Uterus (tissue), 2 donors: ENCODE data around the gene ERCC5.

ENCODE experiments used
- POLR2A ChIP-seq, 2 donors: fragments of 450-650 bp; IDR thresholded peaks; one replicate each; pipeline ENCODE4 v1.6.1; 2016; ENCODE audit warnings: antibody characterized with exemption in 2 of 2, mild to moderate bottlenecking in 1 of 2, moderate library complexity in 1 of 2
- TF ChIP-seq, protein P1 (sequence below), 4 experiments: fragments of 200-600 bp in 2 of 4; fragments of 450-650 bp in 2 of 4; sonication (generic) in 2 of 4; IDR thresholded peaks; one replicate each; pipeline ENCODE4 v1.5.1; 2016 to 2019; ENCODE audit warnings: antibody characterized with exemption in 4 of 4, mild to moderate bottlenecking in 2 of 4, moderate library complexity in 1 of 4

DNA sequence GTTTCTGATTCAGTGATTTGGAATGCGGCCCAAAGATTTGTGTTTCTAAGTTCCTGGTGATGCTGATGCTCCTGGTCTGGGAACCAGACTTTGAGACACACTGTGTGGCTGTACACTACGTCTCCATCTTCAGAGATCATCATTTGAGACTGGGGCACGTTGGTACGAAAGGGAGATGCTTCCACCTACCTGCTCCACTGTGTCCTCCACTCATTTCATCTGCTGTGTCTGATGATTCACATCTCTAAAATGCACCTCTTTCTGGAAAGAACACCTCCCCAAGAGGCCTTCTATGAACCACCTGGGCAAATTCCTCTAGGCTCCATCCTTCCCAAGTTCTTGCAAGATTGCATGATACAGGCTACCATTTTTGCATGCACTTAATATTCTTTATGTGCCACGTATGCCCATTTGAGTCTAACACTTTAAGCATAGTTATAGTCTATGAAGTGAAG lies 58.6 kb downstream of the ERCC5 start:
- TF ChIP-seq POLR2A (IDR thresholded peaks at IDR 0.05) = no peak
- TF ChIP-seq, protein P1, sequence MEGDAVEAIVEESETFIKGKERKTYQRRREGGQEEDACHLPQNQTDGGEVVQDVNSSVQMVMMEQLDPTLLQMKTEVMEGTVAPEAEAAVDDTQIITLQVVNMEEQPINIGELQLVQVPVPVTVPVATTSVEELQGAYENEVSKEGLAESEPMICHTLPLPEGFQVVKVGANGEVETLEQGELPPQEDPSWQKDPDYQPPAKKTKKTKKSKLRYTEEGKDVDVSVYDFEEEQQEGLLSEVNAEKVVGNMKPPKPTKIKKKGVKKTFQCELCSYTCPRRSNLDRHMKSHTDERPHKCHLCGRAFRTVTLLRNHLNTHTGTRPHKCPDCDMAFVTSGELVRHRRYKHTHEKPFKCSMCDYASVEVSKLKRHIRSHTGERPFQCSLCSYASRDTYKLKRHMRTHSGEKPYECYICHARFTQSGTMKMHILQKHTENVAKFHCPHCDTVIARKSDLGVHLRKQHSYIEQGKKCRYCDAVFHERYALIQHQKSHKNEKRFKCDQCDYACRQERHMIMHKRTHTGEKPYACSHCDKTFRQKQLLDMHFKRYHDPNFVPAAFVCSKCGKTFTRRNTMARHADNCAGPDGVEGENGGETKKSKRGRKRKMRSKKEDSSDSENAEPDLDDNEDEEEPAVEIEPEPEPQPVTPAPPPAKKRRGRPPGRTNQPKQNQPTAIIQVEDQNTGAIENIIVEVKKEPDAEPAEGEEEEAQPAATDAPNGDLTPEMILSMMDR (IDR thresholded peaks at IDR 0.05) = no peak
